K562 (cell line): ENCODE results near the gene NDUFB10. TPM values are rescaled to one million over a fixed set of nuclear protein-coding genes. Genes with fewer than 3 reads are reported as not detected.

Source experiments
- CBX1 ChIP-seq: sonication (generic); IDR thresholded peaks from 2 replicates; pipeline ENCODE4 v1.6.1; 2016; ENCODE audit warnings: antibody characterized with exemption, low read depth, mild to moderate bottlenecking
- DLX4 ChIP-seq: fragments of 250-450 bp; sonication (Bioruptor Pico); IDR thresholded peaks from 2 replicates; pipeline ENCODE4 v1.6.1; 2021; ENCODE audit warnings: mild to moderate bottlenecking
- E2F3 ChIP-seq: fragments of 250-450 bp; sonication (Bioruptor Pico); IDR thresholded peaks from 2 replicates; pipeline ENCODE4 v1.4.0; 2020; ENCODE audit warnings: mild to moderate bottlenecking
- ELF2 ChIP-seq: fragments of 250-450 bp; sonication (Bioruptor Pico); IDR thresholded peaks from 2 replicates; pipeline ENCODE4 v1.5.0; 2021; ENCODE audit warnings: mild to moderate bottlenecking
- GATAD2A ChIP-seq: fragments of 450-650 bp; IDR thresholded peaks from 2 replicates; pipeline ENCODE4 v1.6.1; 2017
- LCOR ChIP-seq: sonication (generic); formaldehyde crosslinking; IDR thresholded peaks from 2 replicates; pipeline ENCODE4 v1.8.0; 2022; ENCODE audit warnings: mild to moderate bottlenecking, missing genetic modification reagents
- NR2C1 ChIP-seq, 2 experiments: fragments of 450-650 bp; IDR thresholded peaks; 2 replicates each; pipeline ENCODE4 v1.6.1; 2017; ENCODE audit warnings: mild to moderate bottlenecking in 2 of 2, antibody characterized with exemption in 1 of 2, inconsistent platforms in 1 of 2, missing compliant biosample characterization in 1 of 2, missing genetic modification characterization in 1 of 2
- PHB ChIP-seq: fragments of 250-450 bp; sonication (Bioruptor Pico); IDR thresholded peaks from 2 replicates; pipeline ENCODE4 v1.5.0; 2021
- POLR2AphosphoS5 ChIP-seq: IDR thresholded peaks from 2 replicates; pipeline ENCODE4 v1.6.1; 2011; ENCODE audit warnings: mild to moderate bottlenecking, low read depth, low read length, moderate library complexity; ENCODE audit not compliant: control insufficient read depth, insufficient read depth
- SIN3A ChIP-seq, 2 experiments: fragments of 150-350 bp in 1 of 2; IDR thresholded peaks; 2 replicates each; pipeline ENCODE4 v1.6.1; 2011 to 2016; ENCODE audit warnings: borderline replicate concordance in 2 of 2, low read depth in 2 of 2, low read length in 2 of 2, mild to moderate bottlenecking in 2 of 2, moderate library complexity in 2 of 2; ENCODE audit not compliant: control insufficient read depth in 1 of 2
- SMAD2 ChIP-seq: fragments of 150-350 bp; IDR thresholded peaks from 2 replicates; pipeline ENCODE4 v1.6.1; 2014; ENCODE audit warnings: low read depth, mild to moderate bottlenecking, low read length
- TEAD4 ChIP-seq, 2 experiments: sonication (generic) in 1 of 2; formaldehyde crosslinking in 1 of 2; IDR thresholded peaks; 2 replicates each; pipeline versions ENCODE4 v1.6.1 to v1.8.0; 2012 to 2022; ENCODE audit warnings: borderline replicate concordance in 1 of 2, inconsistent platforms in 1 of 2, low read length in 1 of 2, mild to moderate bottlenecking in 1 of 2, missing genetic modification reagents in 1 of 2
- ZC3H4 ChIP-seq: sonication (generic); formaldehyde crosslinking; IDR thresholded peaks from 2 replicates; pipeline ENCODE4 v1.9.0; 2021; ENCODE audit warnings: missing genetic modification reagents, borderline replicate concordance
- ZNF740 ChIP-seq, 3 experiments: fragments of 200-800 bp in 1 of 3; sonication (Bioruptor generic) in 1 of 3; sonication (generic) in 1 of 3; formaldehyde crosslinking in 1 of 3; IDR thresholded peaks; 2 replicates each; pipeline versions ENCODE4 v1.6.1 to v1.8.0; 2016 to 2022; ENCODE audit warnings: mild to moderate bottlenecking in 2 of 3, missing compliant biosample characterization in 2 of 3, missing genetic modification characterization in 2 of 3, missing genetic modification reagents in 1 of 3
- ZNF77 ChIP-seq: fragments of 250-450 bp; sonication (Bioruptor Pico); IDR thresholded peaks from 2 replicates; pipeline ENCODE4 v1.5.0; 2020
- polyA plus RNA-seq, 8 experiments: library from polyadenylated mRNA; depleted of rRNA in 4 of 8; stranded (reverse) in 5 of 8; unstranded in 3 of 8; fragments of >200 nt; fragmentation: Nextera tagmentation in 2 of 8; fragmentation: Illumina TruSeq in 1 of 8; extraction: Ambion mirVana in 2 of 8; extraction: Trizol in 1 of 8; gene quantifications; 2 replicates each; pipeline versions ENCODE4 v1.2.1 to v1.2.3, GENCODE V29; 2011 to 2014; ENCODE audit warnings: inconsistent platforms in 1 of 8, missing spikeins in 1 of 8
- total RNA-seq, 7 experiments: library from RNA; depleted of rRNA in 6 of 7; stranded (reverse); fragments of >200 nt in 6 of 7; fragmentation: Illumina TruSeq in 2 of 7; extraction: Trizol in 2 of 7; gene quantifications; 2 replicates each; pipeline versions ENCODE4 v1.2.1 to v1.2.3, GENCODE V29; 2011 to 2021; ENCODE audit warnings: low replicate concordance in 1 of 7
- TF ChIP-seq, protein P1 (sequence below): fragments of 450-650 bp; IDR thresholded peaks from 2 replicates; pipeline ENCODE4 v1.6.1; 2014; ENCODE audit warnings: low read depth, mild to moderate bottlenecking, moderate library complexity, borderline replicate concordance
- TF ChIP-seq, protein P2 (sequence below): sonication (generic); formaldehyde crosslinking; IDR thresholded peaks from 2 replicates; pipeline ENCODE4 v1.8.0; 2022; ENCODE audit warnings: mild to moderate bottlenecking, missing genetic modification reagents

NDUFB10 gene
- total and polyA plus RNA-seq, 9 of the 15 experiments (the other 6 are each of a cell fraction or from before 2014, with no cell fraction given): 69.3 to 527 (median 161) TPM

GRCh38 chr16:1960665-1961630 is 1.6 kb downstream of the NDUFB10 start (continued):
- TF ChIP-seq, protein P1, sequence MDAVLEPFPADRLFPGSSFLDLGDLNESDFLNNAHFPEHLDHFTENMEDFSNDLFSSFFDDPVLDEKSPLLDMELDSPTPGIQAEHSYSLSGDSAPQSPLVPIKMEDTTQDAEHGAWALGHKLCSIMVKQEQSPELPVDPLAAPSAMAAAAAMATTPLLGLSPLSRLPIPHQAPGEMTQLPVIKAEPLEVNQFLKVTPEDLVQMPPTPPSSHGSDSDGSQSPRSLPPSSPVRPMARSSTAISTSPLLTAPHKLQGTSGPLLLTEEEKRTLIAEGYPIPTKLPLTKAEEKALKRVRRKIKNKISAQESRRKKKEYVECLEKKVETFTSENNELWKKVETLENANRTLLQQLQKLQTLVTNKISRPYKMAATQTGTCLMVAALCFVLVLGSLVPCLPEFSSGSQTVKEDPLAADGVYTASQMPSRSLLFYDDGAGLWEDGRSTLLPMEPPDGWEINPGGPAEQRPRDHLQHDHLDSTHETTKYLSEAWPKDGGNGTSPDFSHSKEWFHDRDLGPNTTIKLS: no peak
- TF ChIP-seq CBX1 (peak; percentile 39; the same call in 1 of the 2 replicates), ELF2 (CRISPR knock-in tag) (peak; percentile 29; the same call in 1 of the 2 replicates), ZNF77 (CRISPR knock-in tag) (peak; percentile 89; the same call in 1 of the 2 replicates), ZNF740 (CRISPR knock-in tag; IDR thresholded peaks at IDR 0.05) (0 out of 2 replicates have a peak, but pooled peaks have one; percentile 12), ZNF740 (tag; IDR thresholded peaks at IDR 0.05) (no peak), SMAD2 (no peak), E2F3 (CRISPR knock-in tag) (no peak), DLX4 (CRISPR knock-in tag) (peak; percentile 65; the same call in 1 of the 2 replicates), NR2C1 (IDR thresholded peaks at IDR 0.05) (no peak), NR2C1 (tag; IDR thresholded peaks at IDR 0.05) (no peak), ZC3H4 (peak; percentile 7; the same call in 1 of the 2 replicates), TEAD4 (IDR thresholded peaks at IDR 0.05; ENCODE audit: low read length) (peak; percentile 26), TEAD4 (CRISPR knock-in tag; IDR thresholded peaks at IDR 0.05; ENCODE audit: borderline replicate concordance) (no peak), SIN3A (IDR thresholded peaks at IDR 0.05; ENCODE audit: borderline replicate concordance in 2 of 2, control insufficient read depth in 1 of 2, low read depth in 2 of 2, low read length in 2 of 2) (peak in 1 of 2 experiments; percentile 78; a peak in 2 of 4 replicates), LCOR (CRISPR knock-in tag) (peak; percentile 54; the same call in 1 of the 2 replicates), GATAD2A (no peak), PHB (CRISPR knock-in tag) (0 out of 2 replicates have a peak, but pooled peaks have one; percentile 36), POLR2AphosphoS5 (peak; percentile 88)
- TF ChIP-seq, protein P2, sequence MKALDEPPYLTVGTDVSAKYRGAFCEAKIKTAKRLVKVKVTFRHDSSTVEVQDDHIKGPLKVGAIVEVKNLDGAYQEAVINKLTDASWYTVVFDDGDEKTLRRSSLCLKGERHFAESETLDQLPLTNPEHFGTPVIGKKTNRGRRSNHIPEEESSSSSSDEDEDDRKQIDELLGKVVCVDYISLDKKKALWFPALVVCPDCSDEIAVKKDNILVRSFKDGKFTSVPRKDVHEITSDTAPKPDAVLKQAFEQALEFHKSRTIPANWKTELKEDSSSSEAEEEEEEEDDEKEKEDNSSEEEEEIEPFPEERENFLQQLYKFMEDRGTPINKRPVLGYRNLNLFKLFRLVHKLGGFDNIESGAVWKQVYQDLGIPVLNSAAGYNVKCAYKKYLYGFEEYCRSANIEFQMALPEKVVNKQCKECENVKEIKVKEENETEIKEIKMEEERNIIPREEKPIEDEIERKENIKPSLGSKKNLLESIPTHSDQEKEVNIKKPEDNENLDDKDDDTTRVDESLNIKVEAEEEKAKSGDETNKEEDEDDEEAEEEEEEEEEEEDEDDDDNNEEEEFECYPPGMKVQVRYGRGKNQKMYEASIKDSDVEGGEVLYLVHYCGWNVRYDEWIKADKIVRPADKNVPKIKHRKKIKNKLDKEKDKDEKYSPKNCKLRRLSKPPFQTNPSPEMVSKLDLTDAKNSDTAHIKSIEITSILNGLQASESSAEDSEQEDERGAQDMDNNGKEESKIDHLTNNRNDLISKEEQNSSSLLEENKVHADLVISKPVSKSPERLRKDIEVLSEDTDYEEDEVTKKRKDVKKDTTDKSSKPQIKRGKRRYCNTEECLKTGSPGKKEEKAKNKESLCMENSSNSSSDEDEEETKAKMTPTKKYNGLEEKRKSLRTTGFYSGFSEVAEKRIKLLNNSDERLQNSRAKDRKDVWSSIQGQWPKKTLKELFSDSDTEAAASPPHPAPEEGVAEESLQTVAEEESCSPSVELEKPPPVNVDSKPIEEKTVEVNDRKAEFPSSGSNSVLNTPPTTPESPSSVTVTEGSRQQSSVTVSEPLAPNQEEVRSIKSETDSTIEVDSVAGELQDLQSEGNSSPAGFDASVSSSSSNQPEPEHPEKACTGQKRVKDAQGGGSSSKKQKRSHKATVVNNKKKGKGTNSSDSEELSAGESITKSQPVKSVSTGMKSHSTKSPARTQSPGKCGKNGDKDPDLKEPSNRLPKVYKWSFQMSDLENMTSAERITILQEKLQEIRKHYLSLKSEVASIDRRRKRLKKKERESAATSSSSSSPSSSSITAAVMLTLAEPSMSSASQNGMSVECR (CRISPR knock-in tag): 0 out of 2 replicates have a peak, but pooled peaks have one; percentile 31
